Karpas-422 (cell line): ENCODE results near the gene AOPEP. TPM values are rescaled to one million over a fixed set of nuclear protein-coding genes. Genes with fewer than 3 reads are reported as not detected.
"Not testable (repeated sequence)": the region's sequence is repeated elsewhere in the genome, so short reads cannot be mapped to it uniquely, and the experiment has no call there.

ENCODE experiments used
- DNase-seq: peaks from one replicate; pipeline ENCODE4 v3.0.0-alpha.2; 2015
- H2AFZ ChIP-seq: fragments of 200-600 bp; sonication (generic); 2 replicates; pipeline ENCODE4 v1.6.1; 2014; ENCODE audit warnings: antibody characterized with exemption, low read length, mixed read lengths
- H3K27ac ChIP-seq: fragments of 200-600 bp; sonication (generic); 2 replicates; pipeline ENCODE4 v1.5.1; 2014; ENCODE audit warnings: mild to moderate bottlenecking, low read length, moderate library complexity
- H3K27me3 ChIP-seq: fragments of 200-600 bp; sonication (generic); 2 replicates; pipeline ENCODE4 v1.6.1; 2014; ENCODE audit warnings: low read length, mixed read lengths
- H3K36me3 ChIP-seq: fragments of 200-600 bp; sonication (generic); 2 replicates; pipeline ENCODE4 v1.6.1; 2014; ENCODE audit warnings: low read length, mixed read lengths; ENCODE audit not compliant: insufficient read depth
- H3K4me1 ChIP-seq: fragments of 200-600 bp; sonication (generic); 2 replicates; pipeline ENCODE4 v1.6.1; 2014; ENCODE audit warnings: mild to moderate bottlenecking, low read length, mixed read lengths
- H3K4me2 ChIP-seq: fragments of 200-600 bp; sonication (generic); 2 replicates; pipeline ENCODE4 v1.6.1; 2014; ENCODE audit warnings: low read length, low read depth, mild to moderate bottlenecking; ENCODE audit not compliant: poor library complexity, severe bottlenecking
- H3K4me3 ChIP-seq: fragments of 200-600 bp; sonication (generic); 2 replicates; pipeline ENCODE4 v1.5.1; 2014; ENCODE audit warnings: mild to moderate bottlenecking, antibody characterized with exemption, low read length, mixed read lengths
- H3K79me2 ChIP-seq: fragments of 200-600 bp; sonication (generic); 2 replicates; pipeline ENCODE4 v1.6.1; 2014; ENCODE audit warnings: mild to moderate bottlenecking, low read length, mixed read lengths
- H3K9ac ChIP-seq: fragments of 200-600 bp; sonication (generic); 2 replicates; pipeline ENCODE4 v1.6.0; 2014; ENCODE audit warnings: low read length
- H3K9me2 ChIP-seq: fragments of 200-600 bp; sonication (generic), shearing (Covaris generic); replicated peaks from 2 replicates; pipeline ENCODE4 v1.6.0; 2014; ENCODE audit warnings: mild to moderate bottlenecking, low read length, moderate library complexity; ENCODE audit not compliant: insufficient read depth
- H3K9me3 ChIP-seq: fragments of 300-700, 200-600 bp; sonication (generic); 2 replicates; pipeline ENCODE4 v1.6.1; 2014; ENCODE audit warnings: low read length, mixed read lengths
- H4K20me1 ChIP-seq: fragments of 200-600 bp; sonication (generic); 2 replicates; pipeline ENCODE4 v1.6.1; 2014; ENCODE audit warnings: mild to moderate bottlenecking, antibody characterized with exemption, low read length, low read depth; ENCODE audit not compliant: insufficient read depth
- total RNA-seq: library from RNA; depleted of rRNA; stranded (reverse); fragments of >200 nt; shearing (Covaris generic); gene quantifications from 2 replicates; pipeline ENCODE4 v1.2.3, GENCODE V29; 2014; ENCODE audit warnings: low replicate concordance

AOPEP gene
- total RNA-seq, 1 experiment from 2014 or later = 22.7 TPM

GRCh38 chr9:94872083-94872833 lies 145.8 kb downstream of the AOPEP start:
- Histone ChIP-seq H3K9me2 (no peaks in the 10 kb centered on the region), H3K4me3 (no peak overlapping the region), H4K20me1 (peaks cover 12% of the 10 kb centered on the region), H3K36me3 (no peaks in the 10 kb centered on the region), H3K9me3 (no peaks in the 10 kb centered on the region), H2AFZ (no peak overlapping the region), H3K9ac (no peak overlapping the region), H3K4me1 (peaks cover 14% of the 10 kb centered on the region), H3K79me2 (no peaks in the 10 kb centered on the region), H3K27ac (no peak overlapping the region), H3K27me3 (no peaks in the 10 kb centered on the region), H3K4me2 (no peak overlapping the region)
- DNase-seq = no peak

- Histone ChIP-seq H3K27ac (no peak overlapping the region), H3K27me3 (no peaks in the 10 kb centered on the region), H3K4me2 (no peak overlapping the region), H3K9me2 (no peaks in the 10 kb centered on the region), H2AFZ (no peak overlapping the region), H3K36me3 (no peaks in the 10 kb centered on the region), H3K9ac (no peak overlapping the region), H3K9me3 (no peaks in the 10 kb centered on the region), H3K4me1 (peaks cover 11% of the 10 kb centered on the region), H3K4me3 (no peak overlapping the region), H4K20me1 (peaks cover 8% of the 10 kb centered on the region), H3K79me2 (no peaks in the 10 kb centered on the region)
- no peak for DNase-seq
These were observed 146.5 kb downstream of the AOPEP start for GRCh38 chr9:94872891-94873511.

GRCh38 chr9:94874316-94874715 lies 147.8 kb downstream of the AOPEP start:
- Histone ChIP-seq H3K9ac (no peak overlapping the region), H3K4me1 (peaks cover 11% of the 10 kb centered on the region), H3K36me3 (no peaks in the 10 kb centered on the region), H3K9me3 (no peaks in the 10 kb centered on the region), H4K20me1 (0 out of 2 replicates have a peak, but pooled peaks cover 4% of the 10 kb centered on the region), H2AFZ (no peak overlapping the region), H3K79me2 (no peaks in the 10 kb centered on the region), H3K4me2 (no peak overlapping the region), H3K27ac (no peak overlapping the region), H3K27me3 (no peaks in the 10 kb centered on the region), H3K9me2 (no peaks in the 10 kb centered on the region), H3K4me3 (no peak overlapping the region)
- no peak for DNase-seq

GRCh38 chr9:94875300-94876020 lies 149.0 kb downstream of the AOPEP start:
- H3K9me2 ChIP-seq = no peaks in the 10 kb centered on the region
- H3K79me2 ChIP-seq = no peaks in the 10 kb centered on the region
- no peak overlapping the region for H2AFZ ChIP-seq
- H3K9ac ChIP-seq = no peak overlapping the region
- no peaks in the 10 kb centered on the region for H3K9me3 ChIP-seq
- H3K36me3 ChIP-seq = no peaks in the 10 kb centered on the region
- no peak overlapping the region; the same call in 1 of the 2 replicates for H3K27ac ChIP-seq
- H4K20me1 ChIP-seq = no peaks in the 10 kb centered on the region
- no peak for DNase-seq
- H3K4me2 ChIP-seq = no peak overlapping the region
- H3K4me1 ChIP-seq = peaks cover 11% of the 10 kb centered on the region
- H3K27me3 ChIP-seq = no peaks in the 10 kb centered on the region
- no peak overlapping the region for H3K4me3 ChIP-seq

- H3K27me3 ChIP-seq, H3K9me3 ChIP-seq, H3K4me2 ChIP-seq, H3K27ac ChIP-seq, H3K4me3 ChIP-seq, DNase-seq, H2AFZ ChIP-seq, H3K9me2 ChIP-seq, H4K20me1 ChIP-seq, H3K9ac ChIP-seq, H3K79me2 ChIP-seq, H3K36me3 ChIP-seq: not testable (repeated sequence)
- peaks cover 41% of the 10 kb centered on the region for H3K4me1 ChIP-seq
These were observed 152.3 kb downstream of the AOPEP start for GRCh38 chr9:94878804-94879203.

GRCh38 chr9:94879230-94879629 lies 152.7 kb downstream of the AOPEP start:
- no peaks in the 10 kb centered on the region for H3K9me2 ChIP-seq
- no peak overlapping the region for H3K9ac ChIP-seq
- no peak overlapping the region for H3K27ac ChIP-seq
- H3K36me3 ChIP-seq = no peaks in the 10 kb centered on the region
- no peak overlapping the region for H3K4me3 ChIP-seq
- no peaks in the 10 kb centered on the region for H3K79me2 ChIP-seq
- peaks cover 41% of the 10 kb centered on the region for H3K4me1 ChIP-seq
- H2AFZ ChIP-seq = no peak overlapping the region
- H4K20me1 ChIP-seq = no peaks in the 10 kb centered on the region
- no peaks in the 10 kb centered on the region for H3K27me3 ChIP-seq
- no peak overlapping the region for H3K4me2 ChIP-seq
- DNase-seq = no peak
- H3K9me3 ChIP-seq = no peaks in the 10 kb centered on the region

- H3K9me2 ChIP-seq = no peaks in the 10 kb centered on the region
- no peak overlapping the region for H3K4me2 ChIP-seq
- H3K4me3 ChIP-seq = no peak overlapping the region
- peaks cover 30% of the 10 kb centered on the region for H3K4me1 ChIP-seq
- H3K9ac ChIP-seq = no peak overlapping the region; the same call in 1 of the 2 replicates
- no peaks in the 10 kb centered on the region for H3K36me3 ChIP-seq
- H3K27me3 ChIP-seq = no peaks in the 10 kb centered on the region
- DNase-seq = no peak
- H2AFZ ChIP-seq = no peak overlapping the region
- peak overlapping the region; percentile 75 for H3K27ac ChIP-seq
- no peaks in the 10 kb centered on the region for H4K20me1 ChIP-seq
- H3K79me2 ChIP-seq = no peaks in the 10 kb centered on the region
- no peaks in the 10 kb centered on the region for H3K9me3 ChIP-seq
These were observed 154.5 kb downstream of the AOPEP start for GRCh38 chr9:94881023-94881422.

GRCh38 chr9:94881454-94881853 lies 155.0 kb downstream of the AOPEP start:
- H2AFZ ChIP-seq = no peak overlapping the region
- peak overlapping the region; percentile 42 for H3K9ac ChIP-seq
- H3K9me2 ChIP-seq = no peaks in the 10 kb centered on the region
- no peaks in the 10 kb centered on the region for H4K20me1 ChIP-seq
- H3K4me3 ChIP-seq = no peak overlapping the region
- H3K4me2 ChIP-seq = peak overlapping the region; percentile 51
- peak overlapping the region; percentile 75 for H3K27ac ChIP-seq
- no peaks in the 10 kb centered on the region for H3K9me3 ChIP-seq
- no peaks in the 10 kb centered on the region for H3K79me2 ChIP-seq
- no peak for DNase-seq
- H3K36me3 ChIP-seq = no peaks in the 10 kb centered on the region
- H3K27me3 ChIP-seq = no peaks in the 10 kb centered on the region
- H3K4me1 ChIP-seq = peaks cover 30% of the 10 kb centered on the region
